ENCODE data around the gene KRTAP19-7. TPM values are rescaled to one million over a fixed set of nuclear protein-coding genes. Genes with fewer than 3 reads are reported as not detected.

Gene KRTAP19-7, protein sequence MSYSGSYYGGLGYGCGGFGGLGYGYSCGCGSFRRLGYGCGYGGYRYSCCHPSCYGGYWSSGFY
- polyA plus RNA-seq (2014; cell fraction: cytosol; rRNA removed): not detected in 2 replicates
- polyA plus RNA-seq (2014; cell fraction: nucleus; rRNA removed): not detected in 2 replicates

DNA sequence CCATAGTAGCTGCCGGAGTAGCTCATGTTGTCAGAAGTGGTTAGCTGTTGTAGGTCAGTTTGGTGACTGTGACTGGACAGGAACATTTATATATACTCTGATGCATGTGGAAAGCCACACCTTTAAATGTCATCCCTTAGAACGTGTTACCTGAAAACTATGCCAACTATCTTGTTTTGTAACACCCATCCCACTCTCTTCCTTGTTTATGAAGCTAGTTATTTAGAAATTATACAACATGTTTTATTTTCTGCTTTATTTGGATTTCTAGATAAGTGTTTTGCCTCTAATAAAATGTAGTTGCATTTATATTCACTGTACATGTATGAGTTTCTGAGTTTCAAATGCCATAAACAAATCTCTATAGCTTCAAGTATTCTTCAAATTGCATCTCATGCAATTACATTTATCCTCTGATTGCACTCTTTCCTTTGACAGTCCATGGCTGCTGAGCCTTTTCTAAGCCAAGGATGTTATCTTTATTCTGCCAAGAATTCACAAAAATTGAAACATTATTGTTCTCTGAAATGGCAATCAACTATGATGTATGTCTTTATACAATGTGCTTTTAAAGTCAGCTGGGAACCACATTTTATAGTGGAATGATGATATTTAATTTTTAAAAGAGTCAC lies at the start of gene KRTAP19-7:
Gene KRTAP19-7, minus strand, starts transcription at position 51 of the 632 bp plus-strand sequence. Its CDS starts 25 bp downstream, at position 26.
- DNase-seq (ENCODE audit: low spot score): no peak

DNA sequence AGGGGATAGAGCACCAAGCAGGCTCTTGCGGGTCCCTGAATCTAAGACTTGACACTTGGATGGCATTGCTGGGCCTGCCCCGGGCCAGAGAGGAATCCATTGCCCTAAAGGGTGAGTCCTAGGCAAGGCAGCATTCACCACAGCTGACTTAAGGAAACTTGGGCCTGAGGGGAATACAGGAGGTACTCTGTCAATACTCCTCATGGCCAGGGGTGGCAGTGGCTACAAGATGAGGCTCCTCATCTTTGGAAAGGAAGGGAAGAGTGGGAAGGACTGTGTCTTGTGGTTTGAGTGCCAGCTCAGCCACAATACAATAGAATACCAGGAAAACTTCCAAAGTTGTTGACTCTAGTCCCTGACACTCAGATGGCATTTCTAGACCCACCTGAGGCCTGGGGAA lies 44.9 kb upstream of the KRTAP19-7 start:
- no peak for DNase-seq (ENCODE audit: low spot score)

DNA sequence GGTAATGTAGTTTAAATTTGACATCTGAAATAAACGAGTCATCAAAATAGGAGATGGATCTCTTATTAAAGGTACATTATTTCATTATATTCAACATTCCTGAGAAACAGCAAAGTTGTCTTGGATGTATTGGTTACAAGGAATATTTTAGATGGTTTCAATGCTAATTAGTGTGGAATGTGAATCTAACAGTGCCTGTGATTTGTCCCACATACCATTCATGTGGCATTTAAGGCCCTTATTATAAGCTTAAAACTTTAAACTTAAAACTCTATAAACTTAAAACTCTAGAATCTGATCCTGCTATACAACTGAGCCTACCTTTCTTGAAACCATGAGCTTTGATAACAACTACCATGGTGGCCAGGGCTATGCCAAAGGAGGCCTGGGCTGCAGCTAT lies 39.7 kb upstream of the KRTAP19-7 start, which contains the start of gene KRTAP22-1:
Gene KRTAP22-1, plus strand, starts transcription at position 301 of the 400 bp plus-strand sequence.
- no peak for DNase-seq (ENCODE audit: low spot score)

DNA sequence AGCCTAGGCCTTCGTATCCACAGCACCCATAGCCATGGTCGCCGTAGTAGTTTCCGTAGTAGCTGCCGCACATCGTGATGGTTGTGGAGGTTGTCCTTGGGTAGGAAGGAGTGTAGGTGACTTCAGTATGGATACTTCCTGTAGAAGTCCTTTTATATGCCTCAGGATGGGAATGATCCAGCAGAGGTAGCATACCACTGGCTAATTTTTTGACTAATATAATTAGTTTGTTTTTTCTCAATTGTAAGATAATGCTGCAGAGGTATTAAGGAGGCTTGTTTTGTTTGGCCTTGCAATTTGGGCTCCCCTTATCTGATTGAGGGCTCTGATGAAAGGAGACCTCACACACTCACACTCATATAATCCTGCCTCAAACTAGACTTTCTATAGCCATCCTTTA lies 37.7 kb upstream of the KRTAP19-7 start, which contains the start of gene KRTAP6-2:
Gene KRTAP6-2, minus strand, starts transcription at position 101 of the 400 bp plus-strand sequence. Its CDS starts 28 bp downstream, at position 73.
- DNase-seq (ENCODE audit: low spot score): no peak

DNA sequence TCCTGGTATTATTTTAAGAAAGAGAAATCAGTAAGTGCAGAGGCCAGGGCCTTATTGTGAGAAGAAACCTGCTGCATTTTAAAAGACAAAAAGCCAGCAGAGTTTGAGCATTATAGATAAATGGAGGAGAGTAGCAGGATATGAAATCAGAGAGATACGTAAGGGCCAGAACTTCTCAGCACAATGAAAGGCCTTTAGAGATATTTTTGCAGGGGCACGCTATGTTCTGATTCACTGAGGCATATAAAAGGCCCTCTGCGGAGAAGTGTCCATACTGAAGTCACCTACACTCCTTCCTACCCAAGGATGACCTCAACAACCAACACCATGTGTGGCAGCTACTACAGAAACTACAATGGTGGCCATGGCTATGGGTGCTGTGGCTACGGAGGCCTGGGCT lies 31.0 kb upstream of the KRTAP19-7 start, which contains the start of gene KRTAP6-3:
Gene KRTAP6-3, plus strand, starts transcription at position 301 of the 400 bp plus-strand sequence. Its CDS starts 6 bp downstream, at position 307.
- DNase-seq (ENCODE audit: low spot score): no peak

DNA sequence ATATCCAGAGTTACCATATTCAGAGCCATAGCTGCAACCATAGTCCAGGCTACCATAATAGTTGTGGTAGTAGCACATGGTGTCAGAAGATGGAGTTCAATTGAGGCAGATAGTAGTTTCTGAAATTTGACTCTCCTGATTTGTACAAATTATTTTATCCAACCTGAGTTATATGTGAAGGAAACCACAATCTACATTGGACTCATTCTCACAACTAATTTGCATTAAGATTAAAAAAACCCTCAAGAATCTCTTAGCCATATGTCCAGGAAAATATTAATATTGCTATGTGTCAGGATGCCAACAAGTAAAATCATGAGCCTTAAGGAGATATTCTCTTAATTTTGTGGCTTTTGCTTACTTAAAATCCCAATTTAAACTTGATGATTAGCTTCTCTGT lies 29.2 kb upstream of the KRTAP19-7 start, which contains the start of gene KRTAP22-2:
Gene KRTAP22-2, minus strand, starts transcription at position 101 of the 400 bp plus-strand sequence.
- no peak for DNase-seq (ENCODE audit: low spot score)

DNA sequence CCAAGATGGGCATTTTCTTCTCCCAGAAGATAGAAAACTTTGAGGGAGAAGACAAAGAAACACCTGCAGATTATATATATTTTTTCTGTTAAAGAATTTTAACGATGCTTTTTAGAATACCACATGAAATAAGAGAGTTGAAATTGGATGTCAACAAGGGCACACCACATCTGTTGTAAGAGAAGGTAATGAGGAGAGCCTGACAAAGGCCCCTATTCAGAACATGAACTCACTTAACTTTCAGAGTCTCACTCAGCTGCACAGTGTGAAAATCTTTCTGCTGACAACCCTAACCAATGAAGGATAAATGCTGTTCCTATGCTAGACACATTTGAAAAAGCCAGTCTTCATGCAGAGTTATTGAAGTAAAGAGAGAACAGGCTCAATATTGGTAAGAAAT lies 21.8 kb upstream of the KRTAP19-7 start:
- no peak for DNase-seq (ENCODE audit: low spot score)

DNA sequence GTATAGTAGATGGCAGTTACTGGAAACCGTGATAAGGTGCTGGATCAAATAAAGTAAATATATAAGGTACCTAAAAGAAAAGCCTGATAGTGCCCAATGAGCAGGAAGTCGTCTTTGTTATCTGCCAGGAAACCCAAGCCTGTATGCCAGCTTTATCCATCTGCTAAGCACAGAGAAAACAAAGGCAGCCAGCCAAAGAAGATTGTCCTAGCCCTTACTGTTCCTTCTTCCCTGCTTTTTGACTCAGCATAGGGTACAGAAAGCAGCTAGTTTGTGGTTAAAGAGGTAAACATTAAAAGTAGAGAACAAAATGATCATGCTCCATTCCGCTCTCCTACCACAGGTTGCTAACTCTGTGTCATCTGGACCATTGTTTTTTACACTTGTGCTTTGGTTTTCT lies 19.0 kb upstream of the KRTAP19-7 start:
- no peak for DNase-seq (ENCODE audit: low spot score)

DNA sequence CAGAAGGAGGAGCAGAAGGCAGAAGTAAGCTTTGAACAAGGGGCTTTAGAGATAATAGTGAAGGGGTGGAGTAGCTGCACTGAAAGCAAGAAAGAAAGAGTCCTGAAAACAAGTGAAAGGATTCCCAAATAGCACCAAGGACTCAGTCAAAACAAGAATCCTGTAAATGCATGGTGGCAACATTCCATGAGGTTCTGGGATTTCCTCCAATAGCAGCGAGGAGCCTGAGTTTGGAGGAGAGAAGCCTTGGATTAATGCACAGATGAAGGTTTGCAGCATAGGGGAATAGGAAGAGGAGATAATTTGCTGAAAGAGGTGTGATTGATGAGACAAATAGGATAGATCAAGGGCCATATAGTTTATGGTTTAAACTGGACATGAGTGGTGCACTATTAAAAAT lies 18.2 kb upstream of the KRTAP19-7 start:
- DNase-seq (ENCODE audit: low spot score): no peak

DNA sequence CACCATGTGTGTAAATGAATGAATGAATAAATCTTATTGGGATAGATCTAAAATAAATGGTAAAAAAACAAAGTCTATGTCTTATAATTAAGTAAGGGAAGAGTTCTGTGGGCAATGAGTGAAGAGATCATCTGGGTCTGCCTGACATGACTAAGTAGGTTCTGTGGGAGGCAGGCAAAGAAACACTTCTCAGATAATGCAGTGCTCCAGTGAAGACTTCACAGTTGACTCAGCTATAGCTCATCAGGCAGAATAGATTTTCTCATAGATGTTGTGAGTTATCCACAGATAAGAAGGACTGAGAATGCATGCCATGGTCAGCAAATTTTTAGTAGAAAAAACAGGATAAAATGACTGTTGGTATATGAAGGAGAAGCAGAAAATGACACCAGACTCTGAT lies 16.7 kb upstream of the KRTAP19-7 start:
- DNase-seq (ENCODE audit: low spot score): no peak

DNA sequence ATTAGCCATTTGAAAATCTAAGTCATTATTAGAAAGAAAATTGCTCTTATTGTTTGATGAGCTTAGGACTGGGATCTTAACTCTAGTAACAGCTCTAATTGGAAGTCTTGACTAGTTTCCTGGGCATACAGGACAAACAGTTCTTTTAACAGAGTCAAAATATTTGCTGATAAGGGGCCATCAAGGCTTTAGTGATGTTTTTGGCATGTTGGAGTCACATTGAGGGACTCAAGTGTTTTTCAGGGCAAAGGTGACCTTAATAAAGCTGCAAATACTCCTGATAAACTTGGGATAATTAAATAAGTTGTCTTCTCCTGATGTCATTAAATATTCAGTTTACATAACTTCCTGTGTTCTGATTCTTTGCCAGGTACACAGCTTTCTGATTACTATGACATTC lies 6.5 kb upstream of the KRTAP19-7 start:
- DNase-seq (ENCODE audit: low spot score): no peak

DNA sequence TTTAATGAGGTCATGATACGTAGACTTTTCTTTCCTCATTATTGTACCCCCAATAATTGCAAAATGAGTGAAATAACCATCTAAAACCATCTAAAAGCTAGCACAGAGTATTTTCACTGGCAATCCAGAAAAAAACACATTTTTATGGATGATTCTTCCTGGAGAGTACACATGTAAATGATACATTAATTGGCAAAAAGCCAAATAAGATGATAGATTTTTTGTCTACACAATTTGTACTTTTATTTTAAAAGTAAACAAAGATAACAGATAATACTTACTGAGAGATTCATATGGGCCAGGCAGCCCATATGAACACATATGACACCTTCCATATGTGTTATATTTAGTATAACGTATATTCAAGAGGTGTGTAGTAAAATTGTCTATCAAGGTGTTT lies 2.5 kb upstream of the KRTAP19-7 start:
- no peak for DNase-seq (ENCODE audit: low spot score)

DNA sequence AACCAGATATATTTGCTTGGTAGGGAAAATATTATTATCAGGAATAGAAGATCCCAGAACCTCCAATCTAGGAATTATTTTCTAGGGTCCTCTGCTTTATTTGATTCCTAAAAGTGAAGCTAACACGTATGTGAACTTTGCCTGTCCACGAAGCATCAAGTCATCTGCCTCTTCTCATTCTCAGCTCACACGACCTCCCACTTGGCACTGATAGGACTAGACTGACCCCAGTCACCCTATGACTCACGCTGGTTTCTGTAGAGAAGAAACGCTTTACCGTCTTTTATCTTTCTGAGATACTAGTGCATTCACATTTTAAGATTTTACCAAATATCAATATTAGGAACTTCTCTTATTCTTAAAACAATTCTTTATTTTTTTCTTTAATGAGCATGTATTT lies 2.0 kb upstream of the KRTAP19-7 start:
- DNase-seq (ENCODE audit: low spot score): no peak

DNA sequence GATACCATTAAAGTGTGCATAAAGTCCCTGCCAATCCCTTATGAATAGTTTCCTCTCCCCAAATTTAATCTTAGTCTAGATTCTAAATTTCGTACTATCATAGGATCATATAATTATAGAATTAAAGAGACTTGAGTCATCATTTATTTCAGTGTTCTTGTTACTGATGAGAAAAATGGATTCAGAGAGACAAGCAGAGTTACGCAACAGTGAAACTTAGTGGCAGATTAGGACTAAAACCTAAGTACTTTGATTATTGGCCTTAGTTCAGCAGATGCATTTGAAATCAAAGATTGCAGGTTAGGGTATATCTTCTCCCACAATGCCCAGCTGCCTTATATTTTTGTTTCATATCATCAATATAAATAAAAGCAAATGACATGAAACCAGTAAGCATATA lies 843 bp upstream of the KRTAP19-7 start:
- no peak for DNase-seq (ENCODE audit: low spot score)

DNA sequence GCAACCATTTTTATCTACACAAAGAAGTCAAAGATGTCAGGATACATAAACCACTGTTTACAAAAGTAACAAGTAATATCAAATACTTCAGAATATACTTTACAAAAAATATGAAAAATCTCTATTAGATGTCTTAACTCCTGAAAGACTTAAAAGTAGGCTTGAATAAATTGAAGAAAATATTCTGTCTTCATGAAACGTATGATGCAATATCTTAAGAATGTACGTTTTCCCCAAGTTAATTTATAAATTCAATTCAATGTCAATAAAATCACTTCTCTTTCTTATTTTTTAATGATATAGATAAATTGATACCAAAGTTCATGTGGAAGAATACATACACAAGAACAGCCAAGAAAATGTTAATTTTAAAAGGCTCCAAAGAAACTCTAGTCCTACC lies 6.0 kb downstream of the KRTAP19-7 start:
- no peak for DNase-seq (ENCODE audit: low spot score)

DNA sequence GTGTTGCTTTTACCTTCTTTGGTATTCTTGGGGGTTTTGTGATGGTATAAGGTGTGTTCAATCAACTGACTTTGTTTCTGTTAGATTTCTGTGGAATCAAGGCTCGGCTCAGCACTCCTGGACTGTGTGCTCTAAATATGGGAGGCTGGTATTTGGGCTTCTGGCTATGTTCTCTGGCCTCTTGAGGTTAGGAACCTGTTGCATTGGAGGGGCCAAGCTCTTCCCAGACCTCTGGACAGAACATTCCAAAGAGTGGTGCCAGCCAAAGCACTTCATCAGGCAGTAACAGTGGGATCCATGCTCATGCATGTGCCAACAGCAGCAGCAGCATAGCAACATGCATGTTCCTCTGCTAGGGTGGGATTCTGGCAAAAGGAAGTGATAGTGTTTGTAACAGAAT lies 8.3 kb downstream of the KRTAP19-7 start:
- DNase-seq (ENCODE audit: low spot score): no peak

DNA sequence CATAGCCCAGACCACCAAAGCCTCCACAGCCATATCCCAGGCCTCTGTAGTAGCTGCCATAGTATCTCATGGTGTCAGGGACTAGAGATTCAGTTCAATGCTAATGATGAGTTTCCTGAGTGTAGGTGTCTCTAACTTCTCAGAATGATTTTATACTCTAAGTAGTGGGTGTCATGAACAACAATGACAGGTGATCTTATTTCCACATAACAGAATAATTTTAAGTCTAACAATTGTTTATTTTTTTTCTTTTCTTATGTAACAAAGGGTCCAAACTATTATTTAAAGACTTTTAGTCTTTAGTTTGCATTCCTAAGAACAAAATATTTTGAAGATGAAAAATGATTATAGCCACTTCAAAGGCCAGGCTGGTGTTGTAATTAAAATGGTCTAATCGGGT lies 19.4 kb downstream of the KRTAP19-7 start, which contains the start of gene KRTAP19-6:
Gene KRTAP19-6, minus strand, starts transcription at position 101 of the 400 bp plus-strand sequence. Its CDS starts 31 bp downstream, at position 70.
- DNase-seq (ENCODE audit: low spot score): no peak

DNA sequence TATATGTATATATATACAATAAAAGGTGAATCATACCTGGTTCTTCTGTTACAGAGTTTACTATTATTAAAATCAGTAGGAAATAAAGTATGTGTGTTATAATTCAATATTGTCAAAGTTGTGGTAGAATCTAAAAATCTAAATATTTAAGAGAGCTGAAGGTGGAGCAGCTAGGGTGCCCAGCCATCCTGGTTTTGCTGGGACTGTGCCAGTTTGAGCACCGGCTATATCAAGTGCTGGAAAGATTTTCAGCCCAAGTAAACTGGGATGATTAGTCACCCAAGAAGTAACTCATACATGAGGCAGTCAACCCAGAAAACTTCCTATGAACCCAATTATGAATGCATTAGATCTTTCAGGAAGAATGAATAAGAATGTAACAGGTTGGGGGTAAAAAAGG lies 42.2 kb downstream of the KRTAP19-7 start:
- no peak for DNase-seq (ENCODE audit: low spot score)

DNA sequence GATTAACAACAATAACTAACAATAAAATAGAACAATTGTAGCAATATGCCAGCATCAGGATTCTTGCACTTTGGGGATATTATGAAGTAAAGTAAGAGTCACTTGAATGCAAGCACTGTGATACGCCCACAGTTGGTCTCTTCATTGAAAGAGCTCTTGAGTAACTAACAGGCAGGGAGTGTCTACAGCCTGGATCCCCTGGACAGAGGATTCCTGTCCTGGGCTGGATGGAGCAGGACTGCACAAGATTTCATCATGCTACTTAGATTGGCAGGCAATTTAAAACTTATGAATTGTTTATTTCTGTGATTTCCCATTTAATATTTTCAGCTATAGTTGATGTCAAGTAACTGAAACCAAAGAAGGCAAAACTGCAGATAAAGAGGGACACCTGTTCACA lies 45.4 kb downstream of the KRTAP19-7 start:
- no peak for DNase-seq (ENCODE audit: low spot score)
